ENCODE results near the gene OTUD7B.

The OTUD7B gene

DNA sequence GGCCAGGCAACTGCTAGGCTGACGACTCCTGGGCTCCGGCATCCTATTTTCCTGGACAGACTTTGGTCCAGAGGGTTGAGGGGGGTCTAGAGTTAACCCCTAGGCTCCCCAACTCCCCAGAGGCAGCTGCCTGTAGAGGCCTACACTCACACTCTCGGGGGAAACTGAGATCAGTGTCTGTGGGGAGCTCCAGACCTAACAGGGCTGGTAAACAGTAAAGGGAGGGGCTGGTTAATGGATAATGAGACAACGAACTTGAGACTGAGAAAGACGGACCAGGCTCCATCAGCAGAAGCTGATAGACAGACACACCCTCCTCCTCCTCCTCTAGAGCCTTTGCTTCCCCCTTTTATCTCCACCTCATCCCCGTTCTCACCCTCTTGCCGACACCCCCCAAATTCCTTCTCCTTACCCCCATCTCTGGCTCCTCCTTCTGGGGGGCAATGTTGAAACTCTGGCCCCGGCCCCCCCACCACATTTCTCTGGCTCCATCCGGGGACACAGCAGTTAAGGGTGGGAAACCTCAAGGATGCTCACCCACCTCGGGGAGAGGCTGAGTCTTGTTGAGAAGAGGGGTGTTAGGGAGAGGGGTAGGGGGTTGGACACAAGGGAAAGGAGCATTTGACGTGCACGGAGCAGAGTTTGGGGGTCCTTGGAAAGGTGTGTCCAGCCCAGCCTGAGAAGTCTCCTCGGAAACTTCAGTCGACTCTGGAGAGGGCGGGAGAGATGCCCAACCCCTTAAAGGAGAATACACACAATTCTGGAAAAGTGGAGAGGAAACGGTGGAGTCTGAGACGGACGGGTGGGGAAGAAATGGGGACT lies 74.1 kb downstream of the OTUD7B start, which contains the start of gene MTMR11:
MTMR11 (minus strand) TSS at position 710 of the 822 bp plus-strand sequence; CDS start at position 478, 232 bp downstream.
- in situ Hi-C loops (cut with MboI; ENCODE audit: low sequenced_read_pairs, unreplicated experiment), result no loop called here
- DNase-seq (ENCODE audit: low spot score), result no peak
- TF ChIP-seq, protein P1, sequence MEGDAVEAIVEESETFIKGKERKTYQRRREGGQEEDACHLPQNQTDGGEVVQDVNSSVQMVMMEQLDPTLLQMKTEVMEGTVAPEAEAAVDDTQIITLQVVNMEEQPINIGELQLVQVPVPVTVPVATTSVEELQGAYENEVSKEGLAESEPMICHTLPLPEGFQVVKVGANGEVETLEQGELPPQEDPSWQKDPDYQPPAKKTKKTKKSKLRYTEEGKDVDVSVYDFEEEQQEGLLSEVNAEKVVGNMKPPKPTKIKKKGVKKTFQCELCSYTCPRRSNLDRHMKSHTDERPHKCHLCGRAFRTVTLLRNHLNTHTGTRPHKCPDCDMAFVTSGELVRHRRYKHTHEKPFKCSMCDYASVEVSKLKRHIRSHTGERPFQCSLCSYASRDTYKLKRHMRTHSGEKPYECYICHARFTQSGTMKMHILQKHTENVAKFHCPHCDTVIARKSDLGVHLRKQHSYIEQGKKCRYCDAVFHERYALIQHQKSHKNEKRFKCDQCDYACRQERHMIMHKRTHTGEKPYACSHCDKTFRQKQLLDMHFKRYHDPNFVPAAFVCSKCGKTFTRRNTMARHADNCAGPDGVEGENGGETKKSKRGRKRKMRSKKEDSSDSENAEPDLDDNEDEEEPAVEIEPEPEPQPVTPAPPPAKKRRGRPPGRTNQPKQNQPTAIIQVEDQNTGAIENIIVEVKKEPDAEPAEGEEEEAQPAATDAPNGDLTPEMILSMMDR (IDR thresholded peaks at IDR 0.05; ENCODE audit: borderline replicate concordance, control extremely low read depth, extremely low read depth, insufficient read depth, missing control alignments), result no peak

DNA sequence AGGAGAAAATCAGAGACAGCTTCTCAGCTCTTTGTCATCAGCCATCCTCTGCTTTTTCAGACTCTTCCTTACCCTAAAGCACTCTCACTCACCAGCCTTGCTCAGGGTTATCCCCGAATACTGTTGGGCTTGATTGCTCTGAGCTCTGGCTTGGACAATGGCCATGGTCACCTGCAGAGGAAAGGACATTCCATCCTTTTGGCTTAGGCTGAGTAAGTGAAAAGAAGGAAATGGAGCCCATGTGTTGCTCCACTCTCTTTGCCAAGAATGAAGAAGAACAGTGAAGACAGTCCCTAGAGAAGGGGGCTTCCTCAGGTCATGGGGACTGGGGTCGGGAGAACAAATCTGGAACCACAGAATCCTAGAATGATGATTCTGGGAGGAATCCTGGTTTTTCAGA lies 76.2 kb downstream of the OTUD7B start:
- TF ChIP-seq, protein P1 (IDR thresholded peaks at IDR 0.05; ENCODE audit: borderline replicate concordance, control extremely low read depth, extremely low read depth, insufficient read depth, missing control alignments), result no peak
- no peak for DNase-seq (ENCODE audit: low spot score)
- in situ Hi-C loops (cut with MboI; ENCODE audit: low sequenced_read_pairs, unreplicated experiment), result no loop called here

DNA sequence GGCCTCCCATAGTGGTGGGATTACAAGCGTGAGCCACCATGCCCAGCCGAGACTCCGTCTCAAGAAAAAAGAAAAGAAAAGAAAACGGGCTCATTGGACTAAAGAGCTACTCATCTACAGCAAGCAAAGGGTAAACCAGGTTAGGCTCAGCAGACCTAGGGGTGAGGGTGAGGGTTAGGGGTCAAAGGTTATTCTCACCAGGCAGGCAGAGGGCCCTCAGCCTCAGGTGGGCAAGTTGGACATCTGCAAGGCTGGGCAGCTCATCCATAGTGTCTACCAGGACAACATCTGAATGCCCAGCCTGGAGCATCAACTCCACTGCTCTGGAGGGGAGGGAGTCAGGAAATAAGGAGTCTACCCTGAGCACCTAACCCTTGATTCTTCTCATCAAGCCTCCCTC lies 77.3 kb downstream of the OTUD7B start:
- TF ChIP-seq, protein P1 (IDR thresholded peaks at IDR 0.05; ENCODE audit: borderline replicate concordance, control extremely low read depth, extremely low read depth, insufficient read depth, missing control alignments), result no peak
- no peak for DNase-seq (ENCODE audit: low spot score)
- in situ Hi-C loops (cut with MboI; ENCODE audit: low sequenced_read_pairs, unreplicated experiment), result no loop called here

DNA sequence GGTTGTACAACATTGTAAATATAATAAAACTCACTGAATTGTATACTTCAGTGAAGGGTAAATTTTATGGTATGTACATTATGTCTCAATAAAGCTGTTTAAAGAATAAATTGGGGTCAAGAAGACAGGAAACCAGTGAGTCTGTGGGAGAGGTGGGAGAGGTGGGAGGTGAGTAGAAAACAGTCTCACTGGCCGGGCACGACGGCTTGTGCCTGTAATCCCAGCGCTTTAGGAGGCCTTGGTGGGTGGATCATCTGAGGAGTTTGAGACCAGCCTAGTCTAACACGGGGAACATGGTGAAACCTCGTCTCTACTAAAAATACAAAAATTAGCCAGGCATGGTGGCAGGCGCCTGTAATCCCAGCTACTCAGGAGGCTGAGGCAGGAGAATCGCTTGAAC lies 78.1 kb downstream of the OTUD7B start:
- no peak for DNase-seq (ENCODE audit: low spot score)
- in situ Hi-C loops (cut with MboI; ENCODE audit: low sequenced_read_pairs, unreplicated experiment), result no loop called here
- TF ChIP-seq, protein P1 (IDR thresholded peaks at IDR 0.05; ENCODE audit: borderline replicate concordance, control extremely low read depth, extremely low read depth, insufficient read depth, missing control alignments), result no peak

DNA sequence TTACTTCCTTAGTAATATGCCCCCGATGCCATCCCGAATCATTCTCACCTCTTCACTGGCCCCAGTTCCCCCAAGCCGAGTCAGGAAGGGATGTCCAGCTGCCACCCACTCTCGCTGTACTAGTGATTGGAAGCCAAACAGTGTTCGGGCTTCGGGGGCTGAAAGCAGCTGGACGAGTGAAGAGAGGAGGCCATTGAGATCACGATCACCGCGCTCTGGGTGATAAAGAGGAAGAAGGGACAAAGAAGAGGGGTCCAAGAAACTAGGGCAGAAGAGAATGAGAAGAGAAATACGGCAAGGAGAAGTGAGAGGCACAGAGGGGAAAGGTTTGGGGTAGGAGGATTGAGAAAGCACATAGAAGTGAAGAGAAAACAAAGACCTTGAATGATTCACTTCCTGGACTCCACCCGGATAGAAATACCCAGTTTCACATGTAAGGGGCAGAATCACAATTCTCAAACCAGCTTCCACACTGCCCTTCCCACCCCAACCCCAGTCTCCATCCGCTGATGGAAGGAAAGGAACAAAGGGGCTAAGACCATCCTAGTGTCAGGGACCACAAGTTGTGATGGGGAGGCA lies 79.2 kb downstream of the OTUD7B start:
- in situ Hi-C loops (cut with MboI; ENCODE audit: low sequenced_read_pairs, unreplicated experiment), result no loop called here
- TF ChIP-seq, protein P1 (IDR thresholded peaks at IDR 0.05; ENCODE audit: borderline replicate concordance, control extremely low read depth, extremely low read depth, insufficient read depth, missing control alignments), result no peak
- DNase-seq (ENCODE audit: low spot score), result no peak

DNA sequence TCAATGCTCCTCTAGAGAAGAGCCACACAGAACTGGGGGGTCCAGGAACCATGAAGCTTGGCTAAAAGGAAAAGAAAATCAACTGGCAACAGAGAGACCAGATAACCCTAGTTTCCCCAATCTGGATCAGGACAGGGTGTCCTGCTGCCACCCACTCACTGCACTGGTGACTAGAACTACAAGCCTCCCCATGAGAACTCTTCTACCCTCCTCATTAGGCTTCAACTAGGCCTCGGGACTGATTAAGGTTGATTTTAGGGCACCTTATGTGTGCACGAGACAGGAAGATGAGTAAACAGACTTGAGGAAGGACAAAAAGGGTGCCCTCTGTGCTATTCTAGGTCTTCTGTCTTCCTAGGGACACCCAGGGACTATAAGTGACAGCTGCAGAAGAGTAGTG lies 80.7 kb downstream of the OTUD7B start:
- TF ChIP-seq, protein P1 (IDR thresholded peaks at IDR 0.05; ENCODE audit: borderline replicate concordance, control extremely low read depth, extremely low read depth, insufficient read depth, missing control alignments), result no peak
- DNase-seq (ENCODE audit: low spot score), result no peak
- in situ Hi-C loops (cut with MboI; ENCODE audit: low sequenced_read_pairs, unreplicated experiment), result no loop called here

Measured in GM13976 (cell line).